H9 (cell line): ENCODE data around the gene BFSP1. TPM values are rescaled to one million over a fixed set of nuclear protein-coding genes. Genes with fewer than 3 reads are reported as not detected.
A peak's percentile ranks its signal among the peaks of the same experiment; 100 is the strongest.

Experiments
- DNase-seq: peaks from one replicate; pipeline ENCODE4 v3.0.0-alpha.2; 2017
- H2AFZ ChIP-seq: one replicate; pipeline ENCODE4 v1.6.1; 2013; ENCODE audit warnings: mild to moderate bottlenecking, low read length, control low read depth, moderate library complexity
- H2AK5ac ChIP-seq: 2 replicates; pipeline ENCODE4 v1.6.1; 2013; ENCODE audit warnings: low read length, control low read depth, mixed read lengths; ENCODE audit not compliant: insufficient read length
- H2BK120ac ChIP-seq: one replicate; pipeline ENCODE4 v1.6.1; 2013; ENCODE audit warnings: low read depth, mild to moderate bottlenecking, low read length, control low read depth, inconsistent platforms; ENCODE audit not compliant: poor library complexity, severe bottlenecking
- H2BK12ac ChIP-seq: 2 replicates; pipeline ENCODE4 v1.6.1; 2013; ENCODE audit warnings: low read length, control low read depth, mixed read lengths, low read depth; ENCODE audit not compliant: insufficient read length
- H2BK15ac ChIP-seq: 2 replicates; pipeline ENCODE4 v1.6.1; 2013; ENCODE audit warnings: low read depth, low read length, control low read depth
- H2BK20ac ChIP-seq: one replicate; pipeline ENCODE4 v1.6.1; 2013; ENCODE audit warnings: low read depth, mild to moderate bottlenecking, low read length, control low read depth, inconsistent platforms; ENCODE audit not compliant: poor library complexity, severe bottlenecking
- H2BK5ac ChIP-seq: 2 replicates; pipeline ENCODE4 v1.6.1; 2013; ENCODE audit warnings: low read length, control low read depth, mixed read lengths; ENCODE audit not compliant: insufficient read length
- H3K14ac ChIP-seq: 2 replicates; pipeline ENCODE4 v1.6.1; 2013; ENCODE audit warnings: low read length, control low read depth; ENCODE audit not compliant: insufficient read depth
- H3K18ac ChIP-seq: 2 replicates; pipeline ENCODE4 v1.6.1; 2013; ENCODE audit warnings: low read depth, mild to moderate bottlenecking, mixed read lengths, low read length, control low read depth; ENCODE audit not compliant: insufficient read length
- H3K23ac ChIP-seq: 2 replicates; pipeline ENCODE4 v1.6.1; 2013; ENCODE audit warnings: low read length, control low read depth, mixed read lengths, low read depth; ENCODE audit not compliant: insufficient read length
- H3K23me2 ChIP-seq: 2 replicates; pipeline ENCODE4 v1.6.1; 2013; ENCODE audit warnings: low read depth, mild to moderate bottlenecking, mixed read lengths, low read length, control low read depth; ENCODE audit not compliant: insufficient read length, poor library complexity, severe bottlenecking
- H3K27ac ChIP-seq: 2 replicates; pipeline ENCODE4 v1.5.1; 2013; ENCODE audit warnings: low read length, control low read depth, mixed read lengths, low read depth; ENCODE audit not compliant: insufficient read length
- H3K27me3 ChIP-seq: 2 replicates; pipeline ENCODE4 v1.6.1; 2013; ENCODE audit warnings: low read length, control low read depth, inconsistent platforms; ENCODE audit not compliant: insufficient read depth
- H3K4ac ChIP-seq: 2 replicates; pipeline ENCODE4 v1.6.1; 2013; ENCODE audit warnings: low read depth, mild to moderate bottlenecking, control low read depth, inconsistent platforms, low read length, moderate library complexity
- H3K4me1 ChIP-seq: 2 replicates; pipeline ENCODE4 v1.6.1; 2013; ENCODE audit warnings: low read length, control low read depth, inconsistent platforms; ENCODE audit not compliant: insufficient read depth
- H3K4me2 ChIP-seq: 2 replicates; pipeline ENCODE4 v1.6.1; 2013; ENCODE audit warnings: low read length, control low read depth, mixed read lengths; ENCODE audit not compliant: insufficient read length, insufficient read depth
- H3K56ac ChIP-seq: 2 replicates; pipeline ENCODE4 v1.6.1; 2013; ENCODE audit warnings: low read depth, mild to moderate bottlenecking, mixed read lengths, low read length, control low read depth; ENCODE audit not compliant: insufficient read length
- H3K79me1 ChIP-seq: 2 replicates; pipeline ENCODE4 v1.6.1; 2013; ENCODE audit warnings: low read depth, mild to moderate bottlenecking, moderate library complexity, low read length, control low read depth, inconsistent platforms; ENCODE audit not compliant: insufficient read depth, poor library complexity, severe bottlenecking
- H3K79me2 ChIP-seq: 2 replicates; pipeline ENCODE4 v1.6.1; 2013; ENCODE audit warnings: low read length, control low read depth, inconsistent platforms; ENCODE audit not compliant: insufficient read depth
- H3K9ac ChIP-seq: 2 replicates; pipeline ENCODE4 v1.6.1; 2013; ENCODE audit warnings: low read length, control low read depth, mixed read lengths; ENCODE audit not compliant: insufficient read length; ENCODE audit errors: extremely low read depth
- H3K9me3 ChIP-seq: one replicate; pipeline ENCODE4 v1.6.1; 2013; ENCODE audit warnings: low read depth, low read length, inconsistent platforms; ENCODE audit not compliant: control insufficient read depth
- H3T11ph ChIP-seq: one replicate; pipeline ENCODE4 v1.6.1; 2013; ENCODE audit warnings: mild to moderate bottlenecking, low read length, control low read depth, inconsistent platforms
- H4K20me1 ChIP-seq: one replicate; pipeline ENCODE4 v1.6.1; 2013; ENCODE audit not compliant: control insufficient read depth, insufficient read length, insufficient read depth
- H4K5ac ChIP-seq: 2 replicates; pipeline ENCODE4 v1.6.1; 2013; ENCODE audit warnings: low read depth, mild to moderate bottlenecking, mixed read lengths, low read length, control low read depth; ENCODE audit not compliant: insufficient read length
- H4K8ac ChIP-seq: replicated peaks from 2 replicates; pipeline ENCODE4 v1.6.1; 2013; ENCODE audit warnings: low read length, control low read depth, mixed read lengths, low read depth; ENCODE audit not compliant: insufficient read length
- H4K91ac ChIP-seq: 2 replicates; pipeline ENCODE4 v1.6.1; 2013; ENCODE audit warnings: low read depth, mild to moderate bottlenecking, moderate library complexity, mixed read lengths, low read length, control low read depth; ENCODE audit not compliant: insufficient read length
- H3K27ac Mint-ChIP-seq, 3 experiments: 2 replicates in 2 of 3; 3 replicates in 1 of 3; pipeline ENCODE4 v1.8.0; 2020 to 2021; ENCODE audit warnings: mixed read lengths in 3 of 3, mild to moderate bottlenecking in 1 of 3, moderate library complexity in 1 of 3
- H3K27me3 Mint-ChIP-seq: 2 replicates; pipeline ENCODE4 v1.8.0; 2021; ENCODE audit warnings: low read depth, mild to moderate bottlenecking, moderate library complexity, mixed read lengths
- H3K36me3 Mint-ChIP-seq, 3 experiments: 2 replicates in 2 of 3; 3 replicates in 1 of 3; pipeline ENCODE4 v1.8.0; 2020 to 2021; ENCODE audit warnings: low read depth in 3 of 3, mixed read lengths in 3 of 3; ENCODE audit not compliant: insufficient read depth in 1 of 3
- H3K4me1 Mint-ChIP-seq, 2 experiments: 2 replicates each; pipeline ENCODE4 v1.8.0; 2020; ENCODE audit warnings: mixed read lengths in 2 of 2
- H3K4me3 Mint-ChIP-seq, 2 experiments: 2 replicates in 1 of 2; 3 replicates in 1 of 2; pipeline ENCODE4 v1.8.0; 2020 to 2021; ENCODE audit warnings: mild to moderate bottlenecking in 2 of 2, mixed read lengths in 2 of 2, moderate library complexity in 1 of 2
- H3K9me3 Mint-ChIP-seq, 2 experiments: 2 replicates in 1 of 2; 3 replicates in 1 of 2; pipeline ENCODE4 v1.8.0; 2020; ENCODE audit warnings: mild to moderate bottlenecking in 2 of 2, mixed read lengths in 2 of 2, moderate library complexity in 1 of 2
- CTCF ChIP-seq: fragments of 200-600 bp; sonication (generic); conservative IDR thresholded peaks from 3 replicates; pipeline ENCODE4 v1.8.0; 2021; ENCODE audit warnings: antibody characterized with exemption, mild to moderate bottlenecking
- WGBS: extraction: QIAGEN DNeasy Blood & Tissue Kit; methylation state at CpG from one replicate; pipeline ENCODE4 v1.1.7; 2013; ENCODE audit warnings: missing lambda C conversion rate, low lambda C conversion rate, mixed read lengths; ENCODE audit not compliant: insufficient read length; ENCODE audit errors: extremely low coverage; 5-methylcytosine and 5-hydroxymethylcytosine counted together
- total RNA-seq: library from RNA; stranded (reverse); gene quantifications from 2 replicates; pipeline ENCODE4 v1.2.1, GENCODE V29; 2021

Gene BFSP1
- total RNA-seq, 1 experiment from 2014 or later = 9.4 TPM

GRCh38 chr20:17576215-17576614 lies 45.0 kb upstream of the BFSP1 start:
- H3K79me1 ChIP-seq = peaks cover 4% of the 10 kb centered on the region
- WGBS = no CpG with 5 or more reads among the region's 8 CpGs

More at GRCh38 chr20:17576215-17576614, 45.0 kb upstream of the BFSP1 start:
- H3K18ac ChIP-seq = no peak overlapping the region
- H3K79me2 ChIP-seq = peaks cover 28% of the 10 kb centered on the region; the same call in 1 of the 2 replicates
- H3K4me2 ChIP-seq = no peak overlapping the region
- H3K4ac ChIP-seq = no peak overlapping the region
- Mint-ChIP-seq H3K4me1 (peaks cover 51 to 55% of the 10 kb centered on the region in 2 experiments), H3K4me3 (no peak overlapping the region), H3K9me3 (no peaks in the 10 kb centered on the region), H3K36me3 (peaks cover 0 to 4% (median 4%) of the 10 kb centered on the region in 3 experiments; a peak in 2 of 7 replicates), H3K27me3 (no peaks in the 10 kb centered on the region), H3K27ac (peak overlapping the region in 1 of 3 experiments; percentile 36; a peak in 1 of 7 replicates)
- H4K5ac ChIP-seq = no peak overlapping the region
- no peak overlapping the region for H2BK15ac ChIP-seq
- no peaks in the 10 kb centered on the region for H3K27me3 ChIP-seq
- no peaks in the 10 kb centered on the region for H3K9me3 ChIP-seq
- H3K23ac ChIP-seq = no peak overlapping the region
- no peak overlapping the region for H3K27ac ChIP-seq
- no peak overlapping the region for H2BK5ac ChIP-seq
- peaks cover 10% of the 10 kb centered on the region; the same call in 1 of the 2 replicates for H3K4me1 ChIP-seq
- H2BK12ac ChIP-seq = no peak overlapping the region
- no peak overlapping the region for H3K56ac ChIP-seq
- no peak for TF ChIP-seq CTCF
- no peak overlapping the region for H2BK20ac ChIP-seq
- no peaks in the 10 kb centered on the region for H3K23me2 ChIP-seq
- no peak for DNase-seq
- H2BK120ac ChIP-seq = no peak overlapping the region
- no peak overlapping the region for H2AK5ac ChIP-seq
- no peaks in the 10 kb centered on the region for H4K20me1 ChIP-seq
- H3K14ac ChIP-seq = no peak overlapping the region
- H3T11ph ChIP-seq = no peak overlapping the region
- H2AFZ ChIP-seq = no peak overlapping the region
- no peak overlapping the region for H3K9ac ChIP-seq
- no peak overlapping the region for H4K8ac ChIP-seq
- H4K91ac ChIP-seq = no peak overlapping the region
